DOHH2 (cell line): ENCODE data around the gene CAP1.

Experiments
- EZH2phosphoT487 ChIP-seq: fragments of 200-600 bp; sonication (generic); IDR thresholded peaks from 2 replicates; pipeline ENCODE4 v1.6.1; 2017; ENCODE audit warnings: borderline replicate concordance, mild to moderate bottlenecking, antibody characterized with exemption, low read length, moderate library complexity, mixed read lengths
- TF ChIP-seq, protein P1 (sequence below): fragments of 200-600 bp; sonication (generic); IDR thresholded peaks from one replicate; pipeline ENCODE4 v1.5.1; 2014; ENCODE audit warnings: antibody characterized with exemption, mild to moderate bottlenecking, low read depth, low read length; ENCODE audit not compliant: poor library complexity, severe bottlenecking

GRCh38 chr1:40073062-40073461 is 32.5 kb downstream of the CAP1 start:
- TF ChIP-seq, protein P1, sequence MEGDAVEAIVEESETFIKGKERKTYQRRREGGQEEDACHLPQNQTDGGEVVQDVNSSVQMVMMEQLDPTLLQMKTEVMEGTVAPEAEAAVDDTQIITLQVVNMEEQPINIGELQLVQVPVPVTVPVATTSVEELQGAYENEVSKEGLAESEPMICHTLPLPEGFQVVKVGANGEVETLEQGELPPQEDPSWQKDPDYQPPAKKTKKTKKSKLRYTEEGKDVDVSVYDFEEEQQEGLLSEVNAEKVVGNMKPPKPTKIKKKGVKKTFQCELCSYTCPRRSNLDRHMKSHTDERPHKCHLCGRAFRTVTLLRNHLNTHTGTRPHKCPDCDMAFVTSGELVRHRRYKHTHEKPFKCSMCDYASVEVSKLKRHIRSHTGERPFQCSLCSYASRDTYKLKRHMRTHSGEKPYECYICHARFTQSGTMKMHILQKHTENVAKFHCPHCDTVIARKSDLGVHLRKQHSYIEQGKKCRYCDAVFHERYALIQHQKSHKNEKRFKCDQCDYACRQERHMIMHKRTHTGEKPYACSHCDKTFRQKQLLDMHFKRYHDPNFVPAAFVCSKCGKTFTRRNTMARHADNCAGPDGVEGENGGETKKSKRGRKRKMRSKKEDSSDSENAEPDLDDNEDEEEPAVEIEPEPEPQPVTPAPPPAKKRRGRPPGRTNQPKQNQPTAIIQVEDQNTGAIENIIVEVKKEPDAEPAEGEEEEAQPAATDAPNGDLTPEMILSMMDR, result no peak
- TF ChIP-seq EZH2phosphoT487, result no peak
